WTC11 (cell line): Measurements from ENCODE around the gene EHD3. TPM values are rescaled to one million over a fixed set of nuclear protein-coding genes. Genes with fewer than 3 reads are reported as not detected.

Experiments
- ATAC-seq: fragments of 200-7000 bp; cut with Tn5 transposase; 2 replicates; pipeline ENCODE4 v1.10.0; 2021; ENCODE audit warnings: mild to moderate bottlenecking, moderate library complexity
- CTCF ChIA-PET: fragments of 300-600 bp; sonication (Branson Sonifier 250); formaldehyde crosslinking; loops from one replicate; lab custom pipeline; 2021; ENCODE audit warnings: antibody characterized with exemption; lab: Charles Lee
- POLR2A ChIA-PET: fragments of 350-600 bp; sonication (Branson Sonifier 250); formaldehyde crosslinking; loops from one replicate; lab custom pipeline; 2021; ENCODE audit warnings: antibody characterized with exemption; lab: Charles Lee
- DNase-seq: peaks from one replicate; pipeline ENCODE4 v3.0.0; 2021; ENCODE audit warnings: low spot score
- H3K27ac Mint-ChIP-seq: 2 replicates; pipeline ENCODE4 v1.8.0; 2021; ENCODE audit warnings: mixed read lengths
- H3K27me3 Mint-ChIP-seq: 2 replicates; pipeline ENCODE4 v1.8.0; 2021; ENCODE audit warnings: low read depth, mild to moderate bottlenecking, moderate library complexity, mixed read lengths
- H3K36me3 Mint-ChIP-seq: 2 replicates; pipeline ENCODE4 v1.8.0; 2021; ENCODE audit warnings: mixed read lengths
- H3K4me1 Mint-ChIP-seq: 2 replicates; pipeline ENCODE4 v1.8.0; 2022; ENCODE audit warnings: mixed read lengths
- H3K4me3 Mint-ChIP-seq: 2 replicates; pipeline ENCODE4 v1.8.0; 2021; ENCODE audit warnings: mild to moderate bottlenecking, moderate library complexity, mixed read lengths
- H3K9me3 Mint-ChIP-seq: 2 replicates; pipeline ENCODE4 v1.8.0; 2021; ENCODE audit warnings: mixed read lengths
- ATF1 ChIP-seq: sonication (generic); formaldehyde crosslinking; IDR thresholded peaks from 2 replicates; pipeline ENCODE4 v1.8.1; 2023; ENCODE audit warnings: mild to moderate bottlenecking, moderate library complexity, missing genetic modification reagents
- CREM ChIP-seq: sonication (generic); formaldehyde crosslinking; IDR thresholded peaks from 2 replicates; pipeline ENCODE4 v1.8.1; 2022; ENCODE audit warnings: mild to moderate bottlenecking, missing genetic modification reagents, moderate library complexity
- ETV6 ChIP-seq: sonication (generic); formaldehyde crosslinking; IDR thresholded peaks from 2 replicates; pipeline ENCODE4 v1.8.1; 2022; ENCODE audit warnings: mild to moderate bottlenecking, missing genetic modification reagents
- GABPB1 ChIP-seq: sonication (generic); formaldehyde crosslinking; IDR thresholded peaks from 2 replicates; pipeline ENCODE4 v1.8.1; 2023; ENCODE audit warnings: mild to moderate bottlenecking, missing genetic modification reagents
- GTF2I ChIP-seq: fragments of 250-450 bp; sonication (Bioruptor Pico); conservative IDR thresholded peaks from 2 replicates; pipeline ENCODE4 v1.4.0; 2021; ENCODE audit warnings: mild to moderate bottlenecking
- HMGA2 ChIP-seq: fragments of 250-450 bp; sonication (Bioruptor Pico); IDR thresholded peaks from 2 replicates; pipeline ENCODE4 v1.4.0; 2021; ENCODE audit warnings: mild to moderate bottlenecking, moderate library complexity
- KAT7 ChIP-seq: sonication (generic); formaldehyde crosslinking; IDR thresholded peaks from 2 replicates; pipeline ENCODE4 v1.8.1; 2023; ENCODE audit warnings: missing genetic modification reagents, mild to moderate bottlenecking, borderline replicate concordance
- NR3C1 ChIP-seq: sonication (generic); formaldehyde crosslinking; conservative IDR thresholded peaks from 2 replicates; pipeline ENCODE4 v1.8.1; 2023; ENCODE audit warnings: low read depth, mild to moderate bottlenecking, missing genetic modification reagents
- OVOL2 ChIP-seq: fragments of 250-450 bp; sonication (Bioruptor Pico); IDR thresholded peaks from 2 replicates; pipeline ENCODE4 v1.9.0; 2021; ENCODE audit warnings: mild to moderate bottlenecking, borderline replicate concordance
- TEAD1 ChIP-seq: sonication (generic); formaldehyde crosslinking; IDR thresholded peaks from 2 replicates; pipeline ENCODE4 v1.8.0; 2022; ENCODE audit warnings: mild to moderate bottlenecking, missing genetic modification reagents
- TP53 ChIP-seq: sonication (generic); formaldehyde crosslinking; IDR thresholded peaks from 2 replicates; pipeline ENCODE4 v1.8.1; 2023; ENCODE audit warnings: mild to moderate bottlenecking, missing genetic modification reagents
- ZNF423 ChIP-seq: fragments of 250-450 bp; sonication (Bioruptor Pico); IDR thresholded peaks from 2 replicates; pipeline ENCODE4 v2.1.2; 2022; ENCODE audit warnings: mild to moderate bottlenecking, moderate library complexity
- ZNF671 ChIP-seq: fragments of 250-450 bp; sonication (Bioruptor Pico); IDR thresholded peaks from 2 replicates; pipeline ENCODE4 v1.8.0; 2021; ENCODE audit warnings: mild to moderate bottlenecking
- total RNA-seq: library from RNA; stranded (reverse); gene quantifications from 3 replicates; pipeline ENCODE4 v1.2.3, GENCODE V29; 2021
- TF ChIP-seq, protein P1 (sequence below): sonication (generic); formaldehyde crosslinking; IDR thresholded peaks from 2 replicates; pipeline ENCODE4 v1.8.0; 2023; ENCODE audit warnings: missing genetic modification reagents, mild to moderate bottlenecking, borderline replicate concordance
- TF ChIP-seq, protein P2 (sequence below): sonication (generic); formaldehyde crosslinking; IDR thresholded peaks from 2 replicates; pipeline ENCODE4 v1.8.0; 2022; ENCODE audit warnings: mild to moderate bottlenecking, missing genetic modification reagents
- TF ChIP-seq, protein P3 (sequence below): sonication (generic); formaldehyde crosslinking; IDR thresholded peaks from 2 replicates; pipeline ENCODE4 v1.8.1; 2022; ENCODE audit warnings: missing genetic modification reagents, borderline replicate concordance
- TF ChIP-seq, protein P4 (sequence below): sonication (generic); formaldehyde crosslinking; IDR thresholded peaks from 2 replicates; pipeline ENCODE4 v1.8.1; 2023; ENCODE audit warnings: mild to moderate bottlenecking, missing genetic modification reagents, moderate library complexity

The EHD3 gene
- total RNA-seq, 1 experiment from 2014 or later, result 10.0 TPM

DNA sequence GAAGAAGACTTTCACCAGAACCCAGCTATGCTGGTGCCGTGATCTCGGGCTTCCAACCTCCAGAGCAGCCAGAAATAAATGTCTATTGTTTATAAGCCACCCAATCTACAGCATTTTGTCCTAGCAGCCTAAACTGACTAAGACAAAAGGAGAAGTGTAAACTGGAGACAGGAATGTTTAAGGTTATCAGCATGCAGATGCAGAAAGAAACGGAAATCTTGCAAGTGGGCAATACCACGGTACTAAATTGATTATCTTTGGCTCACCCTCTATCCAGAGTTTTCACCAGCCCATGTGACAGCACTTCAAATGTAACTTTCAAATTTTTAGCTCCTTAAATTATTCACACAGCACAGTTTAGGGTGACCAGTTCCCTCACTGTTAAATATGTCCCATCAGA, 10.9 kb upstream of the EHD3 start (continued):
- TF ChIP-seq, protein P1, sequence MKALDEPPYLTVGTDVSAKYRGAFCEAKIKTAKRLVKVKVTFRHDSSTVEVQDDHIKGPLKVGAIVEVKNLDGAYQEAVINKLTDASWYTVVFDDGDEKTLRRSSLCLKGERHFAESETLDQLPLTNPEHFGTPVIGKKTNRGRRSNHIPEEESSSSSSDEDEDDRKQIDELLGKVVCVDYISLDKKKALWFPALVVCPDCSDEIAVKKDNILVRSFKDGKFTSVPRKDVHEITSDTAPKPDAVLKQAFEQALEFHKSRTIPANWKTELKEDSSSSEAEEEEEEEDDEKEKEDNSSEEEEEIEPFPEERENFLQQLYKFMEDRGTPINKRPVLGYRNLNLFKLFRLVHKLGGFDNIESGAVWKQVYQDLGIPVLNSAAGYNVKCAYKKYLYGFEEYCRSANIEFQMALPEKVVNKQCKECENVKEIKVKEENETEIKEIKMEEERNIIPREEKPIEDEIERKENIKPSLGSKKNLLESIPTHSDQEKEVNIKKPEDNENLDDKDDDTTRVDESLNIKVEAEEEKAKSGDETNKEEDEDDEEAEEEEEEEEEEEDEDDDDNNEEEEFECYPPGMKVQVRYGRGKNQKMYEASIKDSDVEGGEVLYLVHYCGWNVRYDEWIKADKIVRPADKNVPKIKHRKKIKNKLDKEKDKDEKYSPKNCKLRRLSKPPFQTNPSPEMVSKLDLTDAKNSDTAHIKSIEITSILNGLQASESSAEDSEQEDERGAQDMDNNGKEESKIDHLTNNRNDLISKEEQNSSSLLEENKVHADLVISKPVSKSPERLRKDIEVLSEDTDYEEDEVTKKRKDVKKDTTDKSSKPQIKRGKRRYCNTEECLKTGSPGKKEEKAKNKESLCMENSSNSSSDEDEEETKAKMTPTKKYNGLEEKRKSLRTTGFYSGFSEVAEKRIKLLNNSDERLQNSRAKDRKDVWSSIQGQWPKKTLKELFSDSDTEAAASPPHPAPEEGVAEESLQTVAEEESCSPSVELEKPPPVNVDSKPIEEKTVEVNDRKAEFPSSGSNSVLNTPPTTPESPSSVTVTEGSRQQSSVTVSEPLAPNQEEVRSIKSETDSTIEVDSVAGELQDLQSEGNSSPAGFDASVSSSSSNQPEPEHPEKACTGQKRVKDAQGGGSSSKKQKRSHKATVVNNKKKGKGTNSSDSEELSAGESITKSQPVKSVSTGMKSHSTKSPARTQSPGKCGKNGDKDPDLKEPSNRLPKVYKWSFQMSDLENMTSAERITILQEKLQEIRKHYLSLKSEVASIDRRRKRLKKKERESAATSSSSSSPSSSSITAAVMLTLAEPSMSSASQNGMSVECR (CRISPR knock-in tag), result no peak
- TF ChIP-seq ZNF423 (CRISPR knock-in tag) (no peak), TP53 (CRISPR knock-in tag) (no peak)
- TF ChIP-seq, protein P2, sequence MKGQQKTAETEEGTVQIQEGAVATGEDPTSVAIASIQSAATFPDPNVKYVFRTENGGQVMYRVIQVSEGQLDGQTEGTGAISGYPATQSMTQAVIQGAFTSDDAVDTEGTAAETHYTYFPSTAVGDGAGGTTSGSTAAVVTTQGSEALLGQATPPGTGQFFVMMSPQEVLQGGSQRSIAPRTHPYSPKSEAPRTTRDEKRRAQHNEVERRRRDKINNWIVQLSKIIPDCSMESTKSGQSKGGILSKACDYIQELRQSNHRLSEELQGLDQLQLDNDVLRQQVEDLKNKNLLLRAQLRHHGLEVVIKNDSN (CRISPR knock-in tag), result no peak
- TF ChIP-seq, all 79 proteins: peak for 0

DNA sequence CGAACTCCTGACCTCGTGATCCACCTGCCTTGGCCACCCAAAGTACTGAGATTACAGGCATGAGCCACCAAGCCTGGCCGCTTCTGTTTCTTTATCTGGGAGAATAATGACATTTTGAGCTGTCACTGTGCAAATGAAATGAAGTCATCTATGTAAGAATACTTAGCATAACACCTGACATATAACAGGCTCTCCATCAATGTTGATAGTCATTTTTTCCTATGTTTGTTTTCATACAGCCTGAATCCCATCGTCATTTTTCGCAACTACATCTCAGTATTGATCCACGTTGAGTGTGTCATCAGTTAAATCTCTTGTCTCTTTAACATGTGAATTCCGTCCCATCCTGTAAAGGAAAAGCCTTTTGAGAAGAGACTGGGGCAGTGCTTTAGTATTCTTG, 10.2 kb upstream of the EHD3 start:
- ChIA-PET CTCF (no interaction called here), POLR2A (no interaction called here)
- Mint-ChIP-seq H3K27ac (no peak overlapping the region), H3K36me3 (no peaks in the 10 kb centered on the region), H3K27me3 (no peaks in the 10 kb centered on the region), H3K9me3 (no peaks in the 10 kb centered on the region), H3K4me3 (no peak overlapping the region), H3K4me1 (peaks cover 6% of the 10 kb centered on the region)
- no peak for ATAC-seq
- TF ChIP-seq, protein P3, sequence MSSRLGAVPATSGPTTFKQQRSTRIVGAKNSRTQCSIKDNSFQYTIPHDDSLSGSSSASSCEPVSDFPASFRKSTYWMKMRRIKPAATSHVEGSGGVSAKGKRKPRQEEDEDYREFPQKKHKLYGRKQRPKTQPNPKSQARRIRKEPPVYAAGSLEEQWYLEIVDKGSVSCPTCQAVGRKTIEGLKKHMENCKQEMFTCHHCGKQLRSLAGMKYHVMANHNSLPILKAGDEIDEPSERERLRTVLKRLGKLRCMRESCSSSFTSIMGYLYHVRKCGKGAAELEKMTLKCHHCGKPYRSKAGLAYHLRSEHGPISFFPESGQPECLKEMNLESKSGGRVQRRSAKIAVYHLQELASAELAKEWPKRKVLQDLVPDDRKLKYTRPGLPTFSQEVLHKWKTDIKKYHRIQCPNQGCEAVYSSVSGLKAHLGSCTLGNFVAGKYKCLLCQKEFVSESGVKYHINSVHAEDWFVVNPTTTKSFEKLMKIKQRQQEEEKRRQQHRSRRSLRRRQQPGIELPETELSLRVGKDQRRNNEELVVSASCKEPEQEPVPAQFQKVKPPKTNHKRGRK (CRISPR knock-in tag), result no peak
- TF ChIP-seq TEAD1, result no peak
- no peak for TF ChIP-seq GABPB1 (CRISPR knock-in tag)
- no peak for TF ChIP-seq NR3C1 (CRISPR knock-in tag)
- no peak for TF ChIP-seq CREM (CRISPR knock-in tag)
- TF ChIP-seq ZNF671 (CRISPR knock-in tag), result no peak
- TF ChIP-seq ZNF423 (CRISPR knock-in tag), result no peak
- no peak for TF ChIP-seq ATF1 (CRISPR knock-in tag)
- TF ChIP-seq OVOL2 (CRISPR knock-in tag), result no peak
- no peak for TF ChIP-seq ETV6 (CRISPR knock-in tag)
- no peak for TF ChIP-seq HMGA2
- no peak for TF ChIP-seq GTF2I (CRISPR knock-in tag)
- TF ChIP-seq, protein P4, sequence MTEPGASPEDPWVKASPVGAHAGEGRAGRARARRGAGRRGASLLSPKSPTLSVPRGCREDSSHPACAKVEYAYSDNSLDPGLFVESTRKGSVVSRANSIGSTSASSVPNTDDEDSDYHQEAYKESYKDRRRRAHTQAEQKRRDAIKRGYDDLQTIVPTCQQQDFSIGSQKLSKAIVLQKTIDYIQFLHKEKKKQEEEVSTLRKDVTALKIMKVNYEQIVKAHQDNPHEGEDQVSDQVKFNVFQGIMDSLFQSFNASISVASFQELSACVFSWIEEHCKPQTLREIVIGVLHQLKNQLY (CRISPR knock-in tag), result no peak
- no peak for DNase-seq

DNA sequence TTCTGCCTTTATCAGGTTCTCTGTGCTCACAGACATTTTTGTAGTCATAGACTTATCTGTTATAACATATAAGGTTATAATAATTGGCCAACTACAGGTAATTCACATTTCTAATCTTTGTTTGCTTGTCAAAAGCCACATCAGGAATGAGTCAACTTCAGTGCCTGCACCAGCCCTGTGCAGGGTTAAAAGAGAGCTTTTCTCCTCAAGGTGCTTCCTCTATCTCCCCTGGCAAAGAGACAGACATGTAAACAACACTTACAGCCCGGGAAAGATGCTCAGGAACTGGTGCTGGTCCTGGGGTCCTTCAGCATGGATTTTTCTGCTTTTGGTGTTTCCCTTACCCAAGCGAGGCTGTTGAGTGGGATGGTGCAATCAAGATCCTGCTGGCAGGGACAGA, 7.7 kb upstream of the EHD3 start:
- POLR2A ChIA-PET, result no interaction called here
- CTCF ChIA-PET, result interaction anchor here (0.7 kb wide), 1 partner anchor 27 kb away, joined by 3 read pairs; no protein-coding TSS in a partner anchor
- Mint-ChIP-seq H3K4me3 (no peak overlapping the region), H3K9me3 (no peaks in the 10 kb centered on the region), H3K36me3 (no peaks in the 10 kb centered on the region), H3K27me3 (no peaks in the 10 kb centered on the region), H3K27ac (no peak overlapping the region), H3K4me1 (peaks cover 6% of the 10 kb centered on the region)
- TF ChIP-seq KAT7 (CRISPR knock-in tag) (no peak), ATF1 (CRISPR knock-in tag) (no peak)
- TF ChIP-seq, protein P4 (CRISPR knock-in tag), result no peak
- DNase-seq (no peak), ATAC-seq (no peak)
